ENCODE measurements around the gene MTUS2. TPM values are rescaled to one million over a fixed set of nuclear protein-coding genes. Genes with fewer than 3 reads are reported as not detected.

MTUS2 gene
- total RNA-seq, 2 donors from 2014 or later = 0.02 TPM; not detected in 1

- no peak overlapping the region for H3K4me3 Mint-ChIP-seq
- H3K36me3 Mint-ChIP-seq (ENCODE audit: insufficient read depth in 2 of 2) = no peaks in the 10 kb centered on the region
- DNase-seq = no peak
- no peak overlapping the region for H3K27ac Mint-ChIP-seq
- ATAC-seq (replicated peaks in 1 of 2) = no peak
- H3K27me3 Mint-ChIP-seq (ENCODE audit: low read depth) = no peaks in the 10 kb centered on the region
- no peaks in the 10 kb centered on the region for H3K4me1 Mint-ChIP-seq (ENCODE audit: low read depth)
- H3K9me3 Mint-ChIP-seq = peaks cover 0 to 3% of the 10 kb centered on the region in 2 donors
Measured at GRCh38 chr13:29115842-29116241, 295.7 kb downstream of the MTUS2 start.

- Mint-ChIP-seq H3K27me3 (ENCODE audit: low read depth) (no peaks in the 10 kb centered on the region), H3K9me3 (peaks cover 0 to 3% of the 10 kb centered on the region in 2 donors), H3K4me1 (ENCODE audit: low read depth) (no peaks in the 10 kb centered on the region), H3K4me3 (no peak overlapping the region), H3K27ac (no peak overlapping the region), H3K36me3 (ENCODE audit: insufficient read depth in 2 of 2) (no peaks in the 10 kb centered on the region)
- ATAC-seq (replicated peaks in 1 of 2) (no peak), DNase-seq (no peak)
Measured at GRCh38 chr13:29117663-29118062, 297.5 kb downstream of the MTUS2 start.

- no peaks in the 10 kb centered on the region for H3K27me3 Mint-ChIP-seq (ENCODE audit: low read depth)
- no peak for ATAC-seq (replicated peaks in 1 of 2)
Measured at GRCh38 chr13:29118471-29118870, 298.3 kb downstream of the MTUS2 start.

GRCh38 chr13:29125191-29125933 is 305.2 kb downstream of the MTUS2 start:
- Mint-ChIP-seq H3K27me3 (ENCODE audit: low read depth) (no peaks in the 10 kb centered on the region), H3K4me1 (ENCODE audit: low read depth) (peaks cover 5% of the 10 kb centered on the region), H3K4me3 (peak overlapping the region in 1 of 2 donors; percentile 68), H3K36me3 (ENCODE audit: insufficient read depth in 2 of 2) (no peaks in the 10 kb centered on the region), H3K9me3 (no peaks in the 10 kb centered on the region), H3K27ac (peak overlapping the region; percentile 87)
- DNase-seq = peak in 1 of 2 donors; percentile 10
- ATAC-seq (replicated peaks in 1 of 2) = peak; percentile 80 to 88

More at GRCh38 chr13:29118471-29118870, 298.3 kb downstream of the MTUS2 start:
- no peak overlapping the region for H3K4me3 Mint-ChIP-seq
- no peaks in the 10 kb centered on the region for H3K4me1 Mint-ChIP-seq (ENCODE audit: low read depth)
- H3K36me3 Mint-ChIP-seq (ENCODE audit: insufficient read depth in 2 of 2) = no peaks in the 10 kb centered on the region
- DNase-seq = no peak
- H3K27ac Mint-ChIP-seq = no peak overlapping the region
- peaks cover 0 to 3% of the 10 kb centered on the region in 2 donors for H3K9me3 Mint-ChIP-seq

- ATAC-seq (replicated peaks in 1 of 2) (peak; percentile 57 to 61), DNase-seq (peak in 1 of 2 donors; percentile 18)
- Mint-ChIP-seq H3K9me3 (no peaks in the 10 kb centered on the region), H3K4me3 (peak overlapping the region in 1 of 2 donors; percentile 68), H3K4me1 (ENCODE audit: low read depth) (peaks cover 5% of the 10 kb centered on the region), H3K27ac (peak overlapping the region; percentile 87), H3K27me3 (ENCODE audit: low read depth) (no peaks in the 10 kb centered on the region), H3K36me3 (ENCODE audit: insufficient read depth in 2 of 2) (no peaks in the 10 kb centered on the region)
Measured at GRCh38 chr13:29125934-29126424, 305.8 kb downstream of the MTUS2 start.

- no peaks in the 10 kb centered on the region for H3K36me3 Mint-ChIP-seq (ENCODE audit: insufficient read depth in 2 of 2)
- H3K27ac Mint-ChIP-seq = no peak overlapping the region
- H3K9me3 Mint-ChIP-seq = no peaks in the 10 kb centered on the region
- no peak for DNase-seq
- no peak overlapping the region for H3K4me3 Mint-ChIP-seq
- no peak for ATAC-seq (replicated peaks in 1 of 2)
- H3K27me3 Mint-ChIP-seq (ENCODE audit: low read depth) = no peaks in the 10 kb centered on the region
- peaks cover 5% of the 10 kb centered on the region for H3K4me1 Mint-ChIP-seq (ENCODE audit: low read depth)
Measured at GRCh38 chr13:29129616-29130015, 309.5 kb downstream of the MTUS2 start.

- no peaks in the 10 kb centered on the region for H3K9me3 Mint-ChIP-seq
- no peaks in the 10 kb centered on the region for H3K27me3 Mint-ChIP-seq (ENCODE audit: low read depth)
- H3K27ac Mint-ChIP-seq = no peak overlapping the region
- H3K36me3 Mint-ChIP-seq (ENCODE audit: insufficient read depth in 2 of 2) = no peaks in the 10 kb centered on the region
- H3K4me1 Mint-ChIP-seq (ENCODE audit: low read depth) = peaks cover 3% of the 10 kb centered on the region
- H3K4me3 Mint-ChIP-seq = no peak overlapping the region
- ATAC-seq (replicated peaks in 1 of 2) = peak in 1 of 2 donors; percentile 73
- no peak for DNase-seq
Measured at GRCh38 chr13:29131159-29131558, 311.0 kb downstream of the MTUS2 start.

- Mint-ChIP-seq H3K4me3 (no peak overlapping the region), H3K9me3 (peaks cover 0 to under 1% of the 10 kb centered on the region in 2 donors), H3K4me1 (ENCODE audit: low read depth) (no peaks in the 10 kb centered on the region), H3K27me3 (ENCODE audit: low read depth) (no peaks in the 10 kb centered on the region), H3K36me3 (ENCODE audit: insufficient read depth in 2 of 2) (no peaks in the 10 kb centered on the region), H3K27ac (no peak overlapping the region)
- ATAC-seq (replicated peaks in 1 of 2) = no peak
- no peak for DNase-seq
Measured at GRCh38 chr13:29131881-29132668, 311.9 kb downstream of the MTUS2 start.

GRCh38 chr13:29136341-29136740 is 316.2 kb downstream of the MTUS2 start:
- ATAC-seq (replicated peaks in 1 of 2) = no peak
- DNase-seq = no peak

GRCh38 chr13:29137016-29137415 is 316.9 kb downstream of the MTUS2 start:
- no peak for ATAC-seq (replicated peaks in 1 of 2)
- Mint-ChIP-seq H3K27me3 (ENCODE audit: low read depth) (no peaks in the 10 kb centered on the region), H3K36me3 (ENCODE audit: insufficient read depth in 2 of 2) (no peaks in the 10 kb centered on the region), H3K9me3 (peaks cover 5 to 6% of the 10 kb centered on the region in 2 donors), H3K4me1 (ENCODE audit: low read depth) (no peaks in the 10 kb centered on the region), H3K27ac (no peak overlapping the region), H3K4me3 (no peak overlapping the region)
- no peak for DNase-seq

More at GRCh38 chr13:29136341-29136740, 316.2 kb downstream of the MTUS2 start:
- no peaks in the 10 kb centered on the region for H3K4me1 Mint-ChIP-seq (ENCODE audit: low read depth)
- H3K36me3 Mint-ChIP-seq (ENCODE audit: insufficient read depth in 2 of 2) = no peaks in the 10 kb centered on the region
- H3K27me3 Mint-ChIP-seq (ENCODE audit: low read depth) = no peaks in the 10 kb centered on the region
- H3K27ac Mint-ChIP-seq = no peak overlapping the region
- peaks cover 5 to 6% of the 10 kb centered on the region in 2 donors for H3K9me3 Mint-ChIP-seq
- H3K4me3 Mint-ChIP-seq = no peak overlapping the region

- no peak overlapping the region for H3K4me3 Mint-ChIP-seq
- ATAC-seq (replicated peaks in 1 of 2) = no peak
- H3K4me1 Mint-ChIP-seq (ENCODE audit: low read depth) = no peaks in the 10 kb centered on the region
- H3K27me3 Mint-ChIP-seq (ENCODE audit: low read depth) = no peaks in the 10 kb centered on the region
- H3K36me3 Mint-ChIP-seq (ENCODE audit: insufficient read depth in 2 of 2) = no peaks in the 10 kb centered on the region
- no peak for DNase-seq
- H3K9me3 Mint-ChIP-seq = peaks cover 5 to 6% of the 10 kb centered on the region in 2 donors
- no peak overlapping the region for H3K27ac Mint-ChIP-seq
Measured at GRCh38 chr13:29137995-29138394, 317.9 kb downstream of the MTUS2 start.

- DNase-seq (no peak), ATAC-seq (replicated peaks in 1 of 2) (no peak)
- no peaks in the 10 kb centered on the region for H3K27me3 Mint-ChIP-seq (ENCODE audit: low read depth)
- no peak overlapping the region for H3K4me3 Mint-ChIP-seq
- no peaks in the 10 kb centered on the region for H3K36me3 Mint-ChIP-seq (ENCODE audit: insufficient read depth in 2 of 2)
- no peaks in the 10 kb centered on the region for H3K4me1 Mint-ChIP-seq (ENCODE audit: low read depth)
- H3K9me3 Mint-ChIP-seq = peaks cover 5 to 6% of the 10 kb centered on the region in 2 donors
- H3K27ac Mint-ChIP-seq = no peak overlapping the region
Measured at GRCh38 chr13:29140277-29140676, 320.1 kb downstream of the MTUS2 start.

- Mint-ChIP-seq H3K27me3 (ENCODE audit: low read depth) (no peaks in the 10 kb centered on the region), H3K4me1 (ENCODE audit: low read depth) (no peaks in the 10 kb centered on the region), H3K4me3 (no peak overlapping the region), H3K9me3 (peaks cover 0 to 2% of the 10 kb centered on the region in 2 donors), H3K36me3 (ENCODE audit: insufficient read depth in 2 of 2) (no peaks in the 10 kb centered on the region), H3K27ac (no peak overlapping the region)
- DNase-seq (no peak), ATAC-seq (replicated peaks in 1 of 2) (no peak)
Measured at GRCh38 chr13:29143847-29144246, 323.7 kb downstream of the MTUS2 start.

All from activated T-cell treated with anti-CD3 and anti-CD28 coated beads, Interleukin-2, amount 50 U/mL, for 72 hours (primary cell).